Stimulated activated CD4-positive, alpha-beta T cell treated with anti-CD3 and anti-CD28 coated beads, Interleukin-12 subunit alpha, Interleukin-12 subunit beta, amount 100 ng/mL, for 24 hours (primary cell): ENCODE results near the gene GIMD1.
"Not testable (repeated sequence)": the region's sequence is repeated elsewhere in the genome, so short reads cannot be mapped to it uniquely, and the experiment has no call there.

Experiments used
- DNase-seq, 2 experiments: peaks; one replicate each; pipeline ENCODE4 v3.0.0-alpha.2; 2020; ENCODE audit warnings: low read depth in 2 of 2

Gene GIMD1

GRCh38 chr4:106351016-106351415, 17.6 kb downstream of the GIMD1 start:
- DNase-seq = no peak

- DNase-seq = no peak
These were observed 21.4 kb downstream of the GIMD1 start for GRCh38 chr4:106347167-106347566.

GRCh38 chr4:106344647-106344970, 24.0 kb downstream of the GIMD1 start:
- no peak for DNase-seq

GRCh38 chr4:106343865-106344646, 24.5 kb downstream of the GIMD1 start:
- no peak for DNase-seq

- no peak for DNase-seq
These were observed 27.8 kb downstream of the GIMD1 start for GRCh38 chr4:106340774-106341173.

- no peak for DNase-seq
These were observed 29.1 kb downstream of the GIMD1 start for GRCh38 chr4:106339431-106339830.

- no peak for DNase-seq
These were observed 29.9 kb downstream of the GIMD1 start for GRCh38 chr4:106338671-106339070.

GRCh38 chr4:106337916-106338315, 30.7 kb downstream of the GIMD1 start:
- DNase-seq = no peak

- DNase-seq = no peak
These were observed 32.0 kb downstream of the GIMD1 start for GRCh38 chr4:106336618-106337017.

- no peak for DNase-seq
These were observed 33.7 kb downstream of the GIMD1 start for GRCh38 chr4:106334741-106335470.

GRCh38 chr4:106333186-106333585, 35.4 kb downstream of the GIMD1 start:
- no peak for DNase-seq

GRCh38 chr4:106329041-106329618, 39.4 kb downstream of the GIMD1 start:
- no peak for DNase-seq

GRCh38 chr4:106325800-106326199, 42.8 kb downstream of the GIMD1 start:
- no peak for DNase-seq

- DNase-seq = no peak
These were observed 45.5 kb downstream of the GIMD1 start for GRCh38 chr4:106323119-106323518.

GRCh38 chr4:106321814-106322213, 46.8 kb downstream of the GIMD1 start:
- not testable (repeated sequence) for DNase-seq

- DNase-seq = not testable (repeated sequence)
These were observed 47.4 kb downstream of the GIMD1 start for GRCh38 chr4:106321168-106321567.

GRCh38 chr4:106320235-106320634, 48.3 kb downstream of the GIMD1 start:
- DNase-seq = no peak

GRCh38 chr4:106318511-106318910, 50.1 kb downstream of the GIMD1 start:
- DNase-seq = no peak

GRCh38 chr4:106317815-106318214, 50.8 kb downstream of the GIMD1 start:
- no peak for DNase-seq

GRCh38 chr4:106316773-106317409, 51.7 kb downstream of the GIMD1 start:
- DNase-seq = no peak

GRCh38 chr4:106315968-106316772, 52.4 kb downstream of the GIMD1 start, which contains the start of the genes AIMP1 and TBCK:
TSS of gene AIMP1 (plus strand) at chr4:106316550. CDS start at chr4:106325010, 8,460 bp downstream.
TSS of gene TBCK (minus strand) at chr4:106316209. CDS start at chr4:106308960, 7,249 bp downstream.
- DNase-seq = peak; percentile 75 to 77
